ENCODE results near the gene PTPN20. TPM values are rescaled to one million over a fixed set of nuclear protein-coding genes. Genes with fewer than 3 reads are reported as not detected.

PTPN20 gene
- total and polyA plus RNA-seq, 2 of the 8 experiments (the other 6 are each of a cell fraction or from before 2014, with no cell fraction given) = not detected

- 93% methylated on average over 5 of the region's 5 CpGs; no CpG with 5 or more reads in 1 of the 2 experiments for WGBS, 2 experiments (ENCODE audit: extremely low coverage in 1 of 2, insufficient coverage in 1 of 2, insufficient read length in 1 of 2, insufficient replicate concordance in 2 of 2, low coverage in 1 of 2, low lambda C conversion rate in 2 of 2, missing lambda C conversion rate in 1 of 2)
Measured at GRCh38 chr10:47033081-47033480, 121.9 kb downstream of the PTPN20 start.

More at GRCh38 chr10:47033081-47033480, 121.9 kb downstream of the PTPN20 start:
- no peak overlapping the region for H2BK12ac ChIP-seq (ENCODE audit: low read depth, low read length)
- H4K5ac ChIP-seq (ENCODE audit: insufficient read length, low read depth, low read length) = no peak overlapping the region
- H2BK5ac ChIP-seq (ENCODE audit: low read depth, low read length) = no peak overlapping the region
- H3K23me2 ChIP-seq (ENCODE audit: low read depth, low read length) = no peaks in the 10 kb centered on the region
- no peaks in the 10 kb centered on the region for H3K27me3 ChIP-seq (replicated peaks in 1 of 4; ENCODE audit: control insufficient read depth in 3 of 4, extremely low read depth in 1 of 4, insufficient read depth in 3 of 4, low read length in 3 of 4)
- H3K18ac ChIP-seq (ENCODE audit: extremely low read depth, low read length) = no peak overlapping the region
- H3K4ac ChIP-seq (replicated peaks; ENCODE audit: insufficient read length, low read depth, low read length) = no peak overlapping the region
- no peaks in the 10 kb centered on the region for H3K9me3 ChIP-seq (ENCODE audit: insufficient read depth in 2 of 2, low read depth in 1 of 2, low read length in 1 of 2)
- no peak overlapping the region for H3K9ac ChIP-seq (replicated peaks in 1 of 4; ENCODE audit: extremely low read depth in 1 of 4, low read depth in 3 of 4, low read length in 3 of 4)
- no peak for DNase-seq (ENCODE audit: low read depth in 1 of 2, low spot score in 2 of 2)
- H3K79me1 ChIP-seq (ENCODE audit: low read depth, low read length) = no peaks in the 10 kb centered on the region
- no peak overlapping the region for H4K91ac ChIP-seq (replicated peaks; ENCODE audit: insufficient read length, low read length)
- H2BK15ac ChIP-seq (ENCODE audit: low read length) = no peak overlapping the region
- H3K56ac ChIP-seq (replicated peaks; ENCODE audit: insufficient read length, low read depth, low read length) = no peak overlapping the region
- H3K36me3 ChIP-seq (ENCODE audit: control insufficient read depth in 2 of 4, insufficient read depth in 4 of 4, low read length in 3 of 4) = no peaks in the 10 kb centered on the region
- no peak overlapping the region for H3K23ac ChIP-seq (ENCODE audit: insufficient read length)
- H2AK5ac ChIP-seq (ENCODE audit: low read depth, low read length) = no peak overlapping the region
- TF ChIP-seq POU5F1 (IDR thresholded peaks at IDR 0.05; ENCODE audit: low read depth, low read length) (no peak), E2F6 (IDR thresholded peaks at IDR 0.05) (no peak), MAFK (IDR thresholded peaks at IDR 0.05; ENCODE audit: low read depth, low read length) (no peak), JUND (IDR thresholded peaks at IDR 0.05; ENCODE audit: low read length) (no peak)
- no peak overlapping the region for H3K4me3 ChIP-seq (ENCODE audit: extremely low read depth in 1 of 4, insufficient read depth in 2 of 4, low read depth in 3 of 4, low read length in 4 of 4)
- H2BK20ac ChIP-seq (ENCODE audit: low read length) = no peak overlapping the region
- H3K14ac ChIP-seq (ENCODE audit: insufficient read length) = no peak overlapping the region
- no peak overlapping the region for H3K27ac ChIP-seq (ENCODE audit: low read depth, low read length)
- H2BK120ac ChIP-seq (replicated peaks; ENCODE audit: low read depth, low read length) = no peak overlapping the region
- H4K20me1 ChIP-seq (replicated peaks in 1 of 2; ENCODE audit: control insufficient read depth in 1 of 2, insufficient read depth in 2 of 2, low read length in 2 of 2) = no peaks in the 10 kb centered on the region
- ChIA-PET POLR2A (ENCODE audit: partially characterized antibody) (no interaction called here), CTCF (ENCODE audit: partially characterized antibody) (interaction anchor here (0.8 to 13.8 kb wide), 11 partner anchors 7 to 321 kb away, joined by 3 to 180 read pairs (median 12); no protein-coding TSS in a partner anchor)
- H2AFZ ChIP-seq (ENCODE audit: low read length) = no peak overlapping the region
- no peak overlapping the region for H3K4me2 ChIP-seq (ENCODE audit: insufficient read depth in 1 of 2, low read depth in 2 of 2, low read length in 2 of 2)
- peak overlapping the region; percentile 31; the same call in 1 of the 2 replicates for H4K8ac ChIP-seq (ENCODE audit: extremely low read depth, insufficient read depth, low read length)
- no peaks in the 10 kb centered on the region for H3K79me2 ChIP-seq (ENCODE audit: control insufficient read depth in 1 of 2, insufficient read depth in 2 of 2, low read length in 2 of 2)
- H3K4me1 ChIP-seq (replicated peaks in 1 of 4; ENCODE audit: control insufficient read depth in 3 of 4, insufficient read depth in 4 of 4, low read length in 3 of 4) = no peaks in the 10 kb centered on the region
- no peak for FAIRE-seq
